ENCODE measurements around the gene RPA1.

- no peak for TF ChIP-seq POLR2A (IDR thresholded peaks at IDR 0.05)
- no peak for TF ChIP-seq EP300 (IDR thresholded peaks at IDR 0.05)
Observed at GRCh38 chr17:1865252-1866037, 35.6 kb downstream of the RPA1 start.
